DMS79 treated with DMSO at 0.1 percent for 48 hours (cell line): ENCODE data around the gene CLUH.

Source experiments
- DNase-seq: peaks from one replicate; lab custom pipeline; 2025; lab: John Stamatoyannopoulos, UW

Gene CLUH, protein sequence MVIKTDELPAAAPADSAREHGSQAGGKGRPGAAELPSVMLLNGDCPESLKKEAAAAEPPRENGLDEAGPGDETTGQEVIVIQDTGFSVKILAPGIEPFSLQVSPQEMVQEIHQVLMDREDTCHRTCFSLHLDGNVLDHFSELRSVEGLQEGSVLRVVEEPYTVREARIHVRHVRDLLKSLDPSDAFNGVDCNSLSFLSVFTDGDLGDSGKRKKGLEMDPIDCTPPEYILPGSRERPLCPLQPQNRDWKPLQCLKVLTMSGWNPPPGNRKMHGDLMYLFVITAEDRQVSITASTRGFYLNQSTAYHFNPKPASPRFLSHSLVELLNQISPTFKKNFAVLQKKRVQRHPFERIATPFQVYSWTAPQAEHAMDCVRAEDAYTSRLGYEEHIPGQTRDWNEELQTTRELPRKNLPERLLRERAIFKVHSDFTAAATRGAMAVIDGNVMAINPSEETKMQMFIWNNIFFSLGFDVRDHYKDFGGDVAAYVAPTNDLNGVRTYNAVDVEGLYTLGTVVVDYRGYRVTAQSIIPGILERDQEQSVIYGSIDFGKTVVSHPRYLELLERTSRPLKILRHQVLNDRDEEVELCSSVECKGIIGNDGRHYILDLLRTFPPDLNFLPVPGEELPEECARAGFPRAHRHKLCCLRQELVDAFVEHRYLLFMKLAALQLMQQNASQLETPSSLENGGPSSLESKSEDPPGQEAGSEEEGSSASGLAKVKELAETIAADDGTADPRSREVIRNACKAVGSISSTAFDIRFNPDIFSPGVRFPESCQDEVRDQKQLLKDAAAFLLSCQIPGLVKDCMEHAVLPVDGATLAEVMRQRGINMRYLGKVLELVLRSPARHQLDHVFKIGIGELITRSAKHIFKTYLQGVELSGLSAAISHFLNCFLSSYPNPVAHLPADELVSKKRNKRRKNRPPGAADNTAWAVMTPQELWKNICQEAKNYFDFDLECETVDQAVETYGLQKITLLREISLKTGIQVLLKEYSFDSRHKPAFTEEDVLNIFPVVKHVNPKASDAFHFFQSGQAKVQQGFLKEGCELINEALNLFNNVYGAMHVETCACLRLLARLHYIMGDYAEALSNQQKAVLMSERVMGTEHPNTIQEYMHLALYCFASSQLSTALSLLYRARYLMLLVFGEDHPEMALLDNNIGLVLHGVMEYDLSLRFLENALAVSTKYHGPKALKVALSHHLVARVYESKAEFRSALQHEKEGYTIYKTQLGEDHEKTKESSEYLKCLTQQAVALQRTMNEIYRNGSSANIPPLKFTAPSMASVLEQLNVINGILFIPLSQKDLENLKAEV (N-terminal part only)

DNA sequence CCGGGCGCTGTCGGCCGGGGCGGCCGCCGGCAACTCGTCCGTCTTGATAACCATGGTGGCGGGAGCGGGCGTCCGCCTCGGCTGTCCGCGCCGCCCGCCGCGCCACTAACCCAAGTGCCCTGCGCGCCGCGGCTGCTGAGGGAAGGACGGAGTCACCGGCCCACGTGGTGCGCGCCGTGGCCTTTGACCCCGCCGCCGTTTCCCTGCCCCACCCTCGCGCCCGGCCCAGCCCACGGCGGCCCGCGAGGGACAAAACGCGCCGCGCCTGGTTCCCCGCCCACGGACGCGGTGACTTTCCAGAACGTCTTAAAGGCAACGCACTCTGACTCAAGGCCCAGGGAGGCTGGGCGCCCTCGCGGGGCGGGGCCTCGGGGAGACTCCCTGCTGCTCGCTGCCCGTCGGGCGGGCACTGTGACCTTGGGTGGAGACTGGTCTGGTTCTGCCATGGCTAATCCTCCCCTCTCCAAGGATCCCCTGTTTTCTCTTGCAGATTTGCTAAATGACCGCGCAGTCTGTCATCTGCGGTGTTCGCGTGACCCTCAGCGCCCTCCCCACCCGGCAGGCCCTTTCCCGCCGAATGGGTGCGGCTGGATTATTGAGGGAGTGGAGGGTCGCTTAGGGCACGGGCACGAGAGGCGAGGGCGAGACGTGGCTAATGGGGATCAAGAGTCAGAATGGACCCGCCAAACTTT is at the start of gene CLUH:
TSS of gene CLUH (minus strand) at position 157 of the 692 bp plus-strand sequence. CDS start at position 54, 103 bp downstream.
- DNase-seq, result peak; percentile 83

DNA sequence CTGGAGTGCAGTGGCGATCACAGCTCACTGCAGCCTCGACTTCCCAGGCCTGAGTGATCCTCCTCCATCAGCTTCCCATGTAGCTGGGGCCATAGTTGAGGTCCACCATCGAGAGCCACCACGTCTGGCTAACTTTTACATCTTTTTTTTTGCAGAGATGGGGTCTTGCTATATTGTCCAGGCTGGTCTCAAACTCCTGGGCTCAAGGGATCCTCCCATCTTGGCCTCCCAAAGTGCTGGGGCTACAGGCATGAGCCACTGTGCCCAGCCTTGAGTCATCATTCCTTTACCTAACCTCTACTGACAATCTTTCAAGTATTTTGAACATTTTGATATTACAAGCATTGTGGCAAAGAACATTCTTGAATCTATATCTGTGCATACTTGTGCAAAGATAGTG is 47.3 kb upstream of the CLUH start:
- no peak for DNase-seq

DNA sequence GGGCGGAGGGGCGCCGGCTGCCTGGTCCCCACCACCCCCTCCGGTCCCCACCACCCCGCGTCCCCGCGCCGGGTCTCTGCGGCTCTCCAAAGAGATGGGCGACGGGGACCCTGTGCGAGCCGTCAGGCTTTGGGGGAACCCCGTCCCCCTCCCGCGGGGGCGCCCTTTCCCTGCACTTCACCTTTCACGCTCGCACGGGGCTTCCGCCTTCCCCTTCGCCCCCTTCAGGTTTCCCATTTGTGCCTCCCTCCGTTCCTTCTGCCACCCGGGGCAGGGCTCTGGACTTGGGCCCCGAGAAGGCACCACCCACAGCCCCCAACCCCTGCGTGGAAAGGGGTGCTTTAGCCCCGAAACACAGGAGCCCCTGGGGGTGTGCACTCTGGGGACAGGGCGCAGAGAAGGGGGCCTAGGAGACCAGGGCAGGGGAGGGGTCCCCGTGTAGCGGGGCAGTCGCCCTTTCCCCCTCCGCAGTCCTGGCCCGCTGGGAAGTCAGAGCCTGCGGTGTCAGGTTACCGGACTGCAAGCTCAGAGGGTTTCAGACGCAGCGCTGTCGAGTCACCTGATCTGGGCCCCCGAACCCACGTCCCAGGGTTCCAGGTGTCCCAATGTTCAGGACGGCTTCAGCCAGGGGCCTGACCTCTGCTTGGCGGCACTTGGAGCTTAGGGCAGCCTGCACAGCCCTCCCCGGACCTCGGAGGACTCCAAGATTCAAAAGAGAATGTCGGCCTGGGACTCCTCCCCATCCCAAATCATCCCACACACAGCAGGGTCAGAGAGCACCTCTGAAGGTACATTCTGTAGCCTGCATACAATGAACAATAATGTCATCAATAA is 44.5 kb upstream of the CLUH start:
- DNase-seq, result peak; percentile 39

DNA sequence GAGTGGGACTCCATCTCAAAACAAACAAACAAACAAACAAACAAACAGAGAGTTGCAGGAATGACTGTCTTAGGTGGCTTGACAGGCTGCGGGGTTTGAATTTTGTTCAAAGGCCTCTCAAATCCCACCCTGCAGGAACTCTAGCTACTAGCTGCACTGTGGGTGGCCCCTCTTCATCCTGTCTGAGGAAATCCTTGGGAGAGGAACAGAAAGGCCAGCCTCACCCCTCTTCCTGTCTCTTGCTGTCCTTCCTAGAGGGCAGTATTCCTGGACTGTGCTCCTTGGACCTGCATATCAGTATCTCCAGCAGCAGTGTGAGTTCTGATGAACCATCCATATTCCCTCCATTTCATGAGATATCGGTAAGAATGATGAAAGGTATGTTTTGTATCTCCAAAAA is 39.9 kb upstream of the CLUH start:
- no peak for DNase-seq

DNA sequence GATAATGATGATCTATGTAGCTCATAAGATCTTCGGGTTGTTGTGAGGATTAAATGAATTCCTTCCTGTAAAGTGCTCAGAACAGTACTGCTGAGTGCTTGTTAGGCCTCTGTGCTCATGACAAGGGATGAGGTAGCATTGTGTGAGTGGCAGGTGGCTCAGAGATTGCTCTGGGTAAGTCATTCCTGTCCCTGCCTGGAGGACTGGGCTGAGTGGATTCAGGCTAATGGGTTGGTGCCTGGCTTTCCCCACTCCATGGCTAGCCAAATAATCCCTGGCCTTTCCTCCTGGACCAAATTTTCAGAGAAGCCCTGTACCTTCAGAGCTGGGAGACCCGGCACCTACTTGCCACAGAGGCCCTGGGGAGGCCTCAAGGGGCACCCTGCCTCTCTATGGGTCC is 39.2 kb upstream of the CLUH start:
- no peak for DNase-seq

DNA sequence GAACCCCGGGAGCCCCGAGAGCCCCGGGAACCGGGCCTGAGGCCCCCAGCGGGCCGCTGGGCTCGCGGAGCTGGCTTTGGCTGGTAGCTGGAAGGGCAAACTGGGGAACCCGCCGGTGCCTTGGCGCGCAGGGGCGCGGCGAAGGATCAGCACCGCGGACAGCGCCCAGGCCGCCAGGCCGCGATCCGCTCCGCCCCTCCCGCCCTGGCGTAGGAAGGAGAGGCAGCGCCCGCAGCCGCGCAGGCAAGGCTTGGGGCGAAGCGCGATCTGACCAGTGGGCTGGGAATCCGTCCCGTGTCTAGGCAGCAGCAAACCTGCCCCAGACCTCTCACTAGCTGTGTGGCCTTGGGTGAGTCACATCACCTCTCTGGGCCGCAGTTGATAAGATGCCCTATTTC is 38.2 kb upstream of the CLUH start:
- DNase-seq, result peak; percentile 24

DNA sequence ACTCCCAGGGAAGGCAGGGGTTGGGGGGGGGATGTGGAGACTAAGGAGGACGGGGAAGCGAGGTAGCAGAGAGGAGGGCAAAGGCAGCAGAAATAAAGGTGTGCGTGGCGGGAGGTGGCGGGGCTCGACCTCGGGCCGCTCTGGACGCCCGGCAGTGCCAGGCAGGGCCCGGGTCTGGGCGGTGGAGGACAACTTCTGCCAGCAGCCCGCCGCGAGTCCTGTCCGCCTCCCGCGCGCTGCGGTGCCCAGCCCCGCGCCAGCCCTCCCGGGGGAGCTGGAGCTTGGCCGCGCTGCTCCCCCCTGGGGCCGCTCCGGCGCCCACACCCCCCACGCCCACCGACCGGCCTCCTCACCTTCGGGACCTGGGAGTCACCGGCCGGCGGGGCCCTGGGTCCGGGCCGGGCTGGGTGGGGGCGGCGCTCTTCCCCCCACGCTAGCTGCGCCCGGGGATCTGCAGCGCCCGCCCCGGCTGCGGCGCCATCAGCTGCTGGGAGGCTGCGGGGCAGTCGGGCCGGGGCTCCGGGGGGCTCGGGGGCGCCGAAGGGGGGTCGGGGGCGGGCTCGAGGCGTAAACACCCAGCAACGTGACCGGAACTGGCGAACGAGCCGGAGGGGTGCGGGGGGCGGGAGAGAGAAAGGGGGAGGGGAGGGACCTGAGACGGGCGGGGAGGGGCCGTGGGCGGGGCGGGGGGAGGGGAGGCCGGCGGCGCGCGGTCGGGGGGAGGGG is 37.7 kb upstream of the CLUH start, which contains the start of gene CCDC92B:
TSS of gene CCDC92B (minus strand) at position 595 of the 726 bp plus-strand sequence. CDS start 14,507 bp downstream, outside the sequence.
- DNase-seq, result peak; percentile 33

DNA sequence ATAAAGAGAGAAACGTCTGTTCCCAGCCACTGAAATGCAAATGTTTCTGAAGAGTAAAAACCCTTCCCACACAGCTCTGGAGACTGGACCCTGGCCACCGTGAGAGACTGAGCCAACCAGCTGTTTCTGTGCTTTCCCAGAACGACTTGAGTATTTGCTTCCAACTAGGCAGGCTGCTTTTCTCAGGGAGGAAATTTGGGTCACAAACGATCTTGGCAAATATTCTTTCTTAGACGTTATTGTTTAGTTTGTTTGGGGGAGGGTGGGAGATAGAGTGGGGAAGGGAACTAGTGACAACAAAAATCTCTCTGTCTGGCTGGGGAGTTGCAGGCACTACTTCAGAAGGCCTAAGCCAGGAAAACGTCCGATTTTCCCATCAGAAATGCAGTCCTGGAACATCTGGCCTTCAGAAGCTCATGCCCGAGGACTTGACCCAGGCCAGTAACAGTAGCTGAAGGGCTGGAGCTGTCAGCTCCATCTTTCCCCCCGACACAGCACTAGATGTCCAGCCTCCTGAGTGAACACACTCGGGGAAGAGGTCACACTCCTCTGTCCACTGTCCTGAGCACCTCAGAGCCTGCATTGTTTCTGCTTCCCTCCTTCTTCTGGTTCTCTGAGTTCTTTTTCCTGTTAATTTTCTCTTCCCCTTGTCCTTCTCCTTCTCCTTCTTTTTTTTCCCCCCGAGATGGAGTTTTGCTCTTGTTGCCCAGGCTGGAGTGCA is 33.9 kb upstream of the CLUH start:
- no peak for DNase-seq

DNA sequence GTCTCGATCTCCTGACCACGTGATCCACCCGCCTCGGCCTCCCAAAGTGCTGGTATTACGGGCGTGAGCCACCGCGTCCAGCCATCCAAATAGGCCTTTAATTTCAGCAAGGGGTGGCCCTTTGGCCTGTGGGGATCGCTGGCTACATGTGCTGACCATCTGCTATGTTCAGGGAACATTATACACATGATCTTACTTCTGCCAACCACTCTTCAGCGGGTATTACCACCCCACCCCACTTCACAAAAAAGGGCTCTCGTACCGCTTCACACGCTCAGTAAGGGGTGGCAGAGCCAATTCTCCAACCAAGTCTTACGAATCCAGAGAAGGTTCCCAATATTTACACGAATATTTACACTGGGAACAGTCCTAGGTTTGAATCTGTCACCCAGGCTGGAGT is 26.1 kb upstream of the CLUH start:
- DNase-seq, result no peak

DNA sequence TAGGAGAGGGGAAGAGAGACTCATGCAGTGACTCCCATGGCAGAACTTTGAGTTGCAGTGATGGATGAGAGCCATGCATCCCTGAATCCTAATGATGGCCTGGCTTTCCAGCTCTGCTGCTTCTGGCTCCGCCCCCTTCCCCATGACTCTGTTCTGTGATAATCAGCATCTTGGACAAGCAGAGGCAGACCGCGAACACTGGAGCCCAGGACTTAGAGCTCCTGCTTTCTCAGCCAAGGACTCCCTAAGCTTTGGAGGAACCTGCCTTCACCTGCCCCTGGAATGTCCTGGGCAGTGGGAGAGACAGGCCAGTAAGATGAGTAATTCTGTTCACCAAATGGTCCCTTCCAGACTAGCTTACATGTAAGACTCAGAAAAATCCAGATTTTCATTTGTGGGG is 25.4 kb upstream of the CLUH start:
- no peak for DNase-seq

DNA sequence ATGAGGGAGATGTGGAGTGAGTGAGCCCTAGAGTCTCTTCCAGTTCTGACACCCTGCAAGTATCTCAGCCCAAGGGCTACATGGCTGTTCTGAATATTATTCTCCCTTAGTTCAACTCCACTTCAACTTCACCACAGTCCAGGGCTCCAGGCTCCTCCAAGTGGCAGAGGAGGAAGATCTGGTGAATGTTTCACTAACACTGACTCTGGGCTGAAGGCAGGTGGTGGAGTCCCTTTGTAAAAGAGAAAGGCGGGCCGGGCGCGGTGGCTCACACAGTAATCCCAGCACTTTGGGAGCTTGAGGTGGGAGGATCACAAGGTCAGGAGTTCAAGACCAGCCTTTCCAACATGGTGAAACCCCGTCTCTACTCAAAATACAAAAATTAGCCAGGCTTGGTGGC is 24.3 kb upstream of the CLUH start:
- DNase-seq, result no peak

DNA sequence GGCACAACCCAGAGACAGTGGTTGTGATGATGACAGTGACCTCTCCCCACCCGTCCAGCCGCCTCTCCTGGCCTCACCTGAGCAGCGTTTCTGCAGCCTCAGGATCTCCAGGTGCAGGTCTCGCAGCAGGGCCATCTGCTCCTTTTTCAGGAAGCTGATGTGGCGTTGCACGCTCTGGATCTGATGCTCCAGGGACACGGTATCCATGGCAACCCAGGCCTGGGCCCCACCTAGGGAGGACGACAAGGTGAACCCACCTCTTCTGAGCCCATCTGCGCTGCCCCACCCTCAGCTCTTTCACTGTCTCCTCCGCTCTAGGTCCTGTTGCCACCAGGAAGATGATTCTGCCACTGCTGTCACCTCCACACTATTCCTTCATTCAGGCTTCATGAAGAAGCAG is 23.4 kb upstream of the CLUH start:
- no peak for DNase-seq

DNA sequence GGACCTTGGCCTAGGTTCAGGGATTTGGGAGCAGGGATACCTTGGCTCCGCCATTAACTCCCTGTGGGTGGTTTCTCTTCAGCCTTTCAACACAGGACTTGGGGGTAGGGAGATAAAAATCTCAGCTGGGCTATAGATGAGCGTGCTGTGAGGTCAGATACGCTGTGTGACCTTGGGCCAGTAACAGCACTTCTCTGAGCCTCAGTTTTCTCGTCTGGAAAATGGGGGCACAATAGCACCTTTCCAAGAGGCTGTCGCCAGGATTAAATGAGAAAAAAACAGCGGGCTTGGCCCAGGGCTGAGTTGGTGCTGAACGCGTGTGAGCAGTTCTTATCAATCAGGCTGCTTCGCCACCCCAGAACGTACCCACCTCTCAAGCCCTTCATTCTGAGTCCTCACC is 20.2 kb upstream of the CLUH start:
- no peak for DNase-seq

DNA sequence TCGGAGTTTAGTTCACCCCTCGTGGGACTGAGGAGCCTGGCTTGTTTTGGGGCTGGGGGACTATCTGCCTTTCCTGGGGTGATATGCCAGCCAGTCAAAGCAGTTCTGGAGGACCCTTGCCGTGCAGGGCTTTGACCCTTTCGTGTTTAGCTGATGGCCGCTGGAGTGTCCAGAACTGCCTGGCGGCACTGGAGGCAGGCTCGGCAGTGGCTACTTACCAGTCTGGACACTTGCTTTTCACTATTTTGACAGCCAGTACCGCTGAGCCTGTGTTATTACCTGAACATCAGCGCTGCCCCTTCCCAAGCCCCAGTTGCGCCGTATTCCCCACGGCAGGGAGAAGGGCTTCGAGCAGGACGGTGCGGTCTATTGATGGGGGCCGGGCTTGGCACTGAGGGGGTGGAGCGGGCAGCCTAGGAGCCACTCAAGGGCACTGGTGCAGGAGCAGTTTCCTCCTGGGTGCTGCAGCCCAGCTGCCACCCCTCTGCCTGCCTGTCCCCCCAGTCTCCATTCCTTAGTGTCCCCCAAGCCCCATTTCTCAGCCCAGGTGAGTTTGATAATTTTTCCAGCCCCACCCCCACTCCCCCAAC is 19.3 kb upstream of the CLUH start:
- no peak for DNase-seq

DNA sequence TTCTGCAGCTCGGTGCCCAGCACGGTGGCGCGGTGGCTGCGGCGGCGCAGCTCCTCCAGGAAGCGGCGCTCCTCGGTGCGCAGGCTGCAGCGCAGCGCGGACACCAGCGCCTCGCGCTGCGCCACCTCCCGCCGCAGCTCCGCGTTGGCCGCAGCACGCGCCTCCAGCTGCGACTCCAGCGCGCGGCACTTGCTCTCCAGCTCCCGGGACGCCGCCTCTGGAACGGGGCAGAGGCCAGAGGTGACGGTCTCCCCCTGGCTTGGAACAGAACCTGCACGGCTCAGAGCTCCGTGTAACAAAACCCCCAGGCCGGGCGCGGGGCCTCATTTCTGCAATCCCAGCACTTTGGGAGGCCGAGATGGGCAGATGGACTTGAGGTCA is 13.2 kb upstream of the CLUH start:
- no peak for DNase-seq

DNA sequence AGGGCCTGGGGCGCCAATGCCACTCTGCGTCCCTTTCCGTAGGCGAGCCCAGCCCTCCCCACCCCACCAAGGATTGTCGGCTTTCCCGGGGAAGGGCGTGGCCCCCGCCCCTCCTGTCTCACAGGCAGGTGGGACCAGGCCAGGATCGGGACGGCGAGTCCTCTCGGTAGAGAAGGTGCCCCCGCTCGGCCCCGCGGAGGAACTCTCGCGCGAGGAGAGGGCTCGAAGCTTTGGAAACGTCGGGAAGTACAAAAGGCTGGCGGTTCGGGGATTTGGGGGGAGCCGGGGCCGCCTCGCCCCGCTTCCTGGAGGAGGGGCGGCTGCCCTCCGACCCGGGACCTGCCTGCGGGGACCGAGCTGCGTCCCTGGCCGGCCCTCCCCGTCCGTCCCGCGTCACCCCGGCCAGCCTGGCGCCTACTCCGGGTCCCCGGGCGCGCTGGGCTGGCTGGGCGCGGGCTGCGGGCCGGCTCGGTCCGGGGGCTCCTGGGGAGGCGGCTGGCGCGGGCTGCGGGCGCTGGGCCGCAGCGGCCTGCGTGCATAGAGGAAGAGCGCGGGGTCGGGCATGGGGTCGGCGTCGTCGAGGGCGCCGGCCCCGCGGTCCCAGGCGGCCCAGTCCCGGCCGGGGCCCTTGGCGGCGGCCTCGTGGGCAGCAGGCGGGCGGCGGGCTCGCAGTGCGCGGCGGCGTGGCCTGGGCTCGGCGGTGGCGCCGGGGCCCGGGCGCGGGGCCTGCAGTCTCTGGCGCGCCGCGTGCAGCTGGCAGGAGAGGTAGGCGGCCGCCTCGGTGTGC is 12.6 kb upstream of the CLUH start:
- no peak for DNase-seq

DNA sequence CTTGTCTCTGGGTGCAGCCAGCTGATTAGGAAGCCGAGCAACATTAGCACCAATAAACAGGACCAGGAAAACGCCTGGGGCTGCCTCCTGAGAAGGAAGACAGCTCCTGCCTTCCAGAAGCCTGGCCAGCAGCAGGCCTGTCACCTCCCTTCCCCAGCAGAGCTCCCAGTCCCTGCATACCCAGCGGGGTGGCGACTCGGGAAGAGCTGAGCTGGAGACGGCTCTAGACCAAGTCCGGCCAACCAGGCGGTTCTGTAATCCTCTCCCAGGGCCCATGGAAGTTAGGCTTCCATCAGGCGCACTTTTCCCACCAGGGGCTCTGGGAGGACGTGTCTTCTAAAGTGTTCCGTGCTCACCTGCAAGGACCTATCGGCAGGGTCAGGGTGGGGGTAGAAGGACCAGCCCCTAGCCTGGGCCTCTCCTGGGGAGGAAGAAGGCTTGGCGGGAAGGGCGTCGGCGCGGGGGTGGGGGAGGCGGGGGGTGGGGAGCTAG is 12.0 kb upstream of the CLUH start:
- DNase-seq, result no peak

DNA sequence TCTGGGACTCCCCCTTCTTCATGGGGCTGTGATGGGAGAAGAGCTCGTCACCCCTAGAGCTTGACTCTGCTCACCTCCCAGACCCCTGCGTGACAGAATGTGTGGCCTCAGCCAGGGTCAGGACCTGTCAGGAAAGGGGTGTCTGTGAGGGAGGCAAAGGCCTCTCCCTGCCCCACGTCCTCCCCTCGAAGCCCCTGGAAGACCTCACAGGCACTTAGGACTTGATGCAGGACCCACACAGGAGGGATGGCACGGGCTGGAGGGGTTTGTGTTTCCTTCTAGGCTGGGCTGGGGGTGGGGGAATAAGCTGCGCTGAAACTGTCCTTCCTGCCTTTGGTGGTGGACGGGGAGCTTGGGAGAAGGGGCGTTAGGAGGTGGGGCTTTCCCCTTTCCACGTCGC is 11.0 kb upstream of the CLUH start:
- no peak for DNase-seq
